Muscle layer of duodenum (tissue), 2 donors: ENCODE measurements around the gene PAX3.
A peak's percentile ranks its signal among the peaks of the same experiment; 100 is the strongest.

Experiments used
- H3K27ac ChIP-seq: one replicate; pipeline ENCODE4 v1.7.0; 2013; ENCODE audit warnings: mild to moderate bottlenecking, low read length
- H3K27me3 ChIP-seq: one replicate; pipeline ENCODE4 v1.7.0; 2013; ENCODE audit warnings: low read depth, mild to moderate bottlenecking, control low read depth, low read length
- H3K36me3 ChIP-seq, 2 donors: one replicate each; pipeline ENCODE4 v1.7.0; 2013; ENCODE audit warnings: low read length in 2 of 2, control low read depth in 1 of 2, mild to moderate bottlenecking in 1 of 2; ENCODE audit not compliant: insufficient read depth in 2 of 2, control insufficient read depth in 1 of 2
- H3K4me1 ChIP-seq, 2 donors: one replicate each; pipeline ENCODE4 v1.7.0; 2013; ENCODE audit warnings: low read length in 2 of 2, mild to moderate bottlenecking in 2 of 2, control low read depth in 1 of 2, moderate library complexity in 1 of 2; ENCODE audit not compliant: insufficient read depth in 2 of 2, control insufficient read depth in 1 of 2
- H3K4me3 ChIP-seq, 2 donors: one replicate each; pipeline ENCODE4 v1.7.0; 2013; ENCODE audit warnings: low read length in 2 of 2, low read depth in 1 of 2, mild to moderate bottlenecking in 1 of 2
- H3K9me3 ChIP-seq, 2 donors: one replicate each; pipeline ENCODE4 v1.7.0; 2013; ENCODE audit warnings: low read length in 2 of 2, control low read depth in 1 of 2, mild to moderate bottlenecking in 1 of 2; ENCODE audit not compliant: control insufficient read depth in 1 of 2
- donor health status: healthy.

The PAX3 gene

DNA sequence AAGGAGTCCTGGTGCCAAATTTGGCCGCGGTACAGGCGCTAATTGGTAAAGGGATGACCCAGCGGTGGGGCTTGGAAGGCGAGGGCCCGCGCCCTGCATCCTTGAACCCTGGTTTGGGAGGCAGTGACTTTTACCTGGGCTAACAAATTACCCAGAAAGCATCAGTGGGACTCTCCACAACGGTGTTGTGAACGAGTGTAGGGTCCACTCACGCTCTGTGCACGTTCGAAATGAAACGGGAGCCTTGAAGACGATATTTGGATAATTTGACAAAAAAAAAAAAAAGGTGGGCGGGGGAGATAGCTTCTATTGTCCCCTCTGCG lies 3.0 kb upstream of the PAX3 start:
- H3K27me3 ChIP-seq, result peaks cover 97% of the 10 kb centered on the region
- no peak overlapping the region for H3K4me3 ChIP-seq
- no peaks in the 10 kb centered on the region for H3K9me3 ChIP-seq
- no peak overlapping the region for H3K27ac ChIP-seq
- H3K4me1 ChIP-seq, result peaks cover 2 to 69% of the 10 kb centered on the region in 2 donors
- no peaks in the 10 kb centered on the region for H3K36me3 ChIP-seq

DNA sequence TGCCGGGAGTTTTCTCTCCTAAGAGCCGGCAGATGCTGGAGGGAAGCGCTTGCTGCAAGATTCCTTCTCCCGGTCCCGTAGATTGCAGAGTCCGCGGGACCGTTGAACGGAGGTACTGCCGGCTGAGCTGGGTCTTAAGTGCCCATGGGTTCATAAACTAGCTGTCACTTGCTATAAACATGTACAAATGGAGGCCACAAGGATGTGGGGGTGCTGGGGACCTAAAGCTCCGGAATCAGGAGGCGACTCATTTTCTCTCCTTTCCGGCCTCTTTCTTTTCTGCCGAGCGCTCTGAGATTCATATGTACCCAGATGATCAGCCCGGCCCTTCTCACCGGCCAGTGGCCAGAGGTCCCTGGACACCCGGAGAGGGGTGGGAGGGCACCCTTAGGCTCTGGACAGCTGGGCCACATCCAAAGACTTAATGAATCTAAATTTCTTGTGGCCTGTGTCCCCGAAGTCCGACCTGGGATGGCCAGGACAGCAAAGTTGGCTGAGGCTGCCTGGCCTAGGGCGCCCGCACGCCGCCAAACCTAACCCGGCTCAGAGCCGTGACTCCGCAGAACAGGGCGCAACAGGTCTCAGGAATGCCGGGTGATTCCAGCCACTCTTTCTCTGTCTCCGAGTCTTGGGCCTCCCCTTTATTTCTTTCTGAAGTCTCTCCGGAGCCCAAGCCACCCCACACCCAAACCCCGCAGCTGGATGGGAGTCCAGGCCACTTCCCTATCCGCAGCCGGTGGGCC lies 2.4 kb upstream of the PAX3 start:
- Histone ChIP-seq H3K36me3 (no peaks in the 10 kb centered on the region), H3K4me1 (peaks cover 0 to 69% of the 10 kb centered on the region in 2 donors), H3K27ac (no peak overlapping the region), H3K9me3 (no peaks in the 10 kb centered on the region), H3K27me3 (peaks cover 97% of the 10 kb centered on the region), H3K4me3 (no peak overlapping the region)

DNA sequence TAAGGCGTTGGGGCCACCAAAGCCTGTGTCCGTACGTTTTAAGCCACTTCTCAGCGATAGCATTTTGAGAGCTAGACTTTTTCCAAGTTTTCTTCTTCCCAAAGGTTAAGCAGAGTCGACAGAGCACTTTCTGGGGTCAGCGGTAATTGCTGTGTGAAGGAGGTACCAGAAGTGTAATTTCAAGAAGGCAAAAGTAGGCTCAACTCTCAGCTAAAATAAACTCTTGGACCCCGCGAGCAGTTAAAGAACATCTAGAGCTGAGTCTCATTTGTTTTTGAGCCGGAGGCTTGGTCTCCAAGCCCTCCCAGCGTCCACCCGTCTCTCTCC lies 1.9 kb upstream of the PAX3 start:
- no peaks in the 10 kb centered on the region for H3K9me3 ChIP-seq
- peaks cover 0 to 68% of the 10 kb centered on the region in 2 donors for H3K4me1 ChIP-seq
- H3K4me3 ChIP-seq, result no peak overlapping the region
- H3K27ac ChIP-seq, result no peak overlapping the region
- H3K27me3 ChIP-seq, result peaks cover 99% of the 10 kb centered on the region
- no peaks in the 10 kb centered on the region for H3K36me3 ChIP-seq

DNA sequence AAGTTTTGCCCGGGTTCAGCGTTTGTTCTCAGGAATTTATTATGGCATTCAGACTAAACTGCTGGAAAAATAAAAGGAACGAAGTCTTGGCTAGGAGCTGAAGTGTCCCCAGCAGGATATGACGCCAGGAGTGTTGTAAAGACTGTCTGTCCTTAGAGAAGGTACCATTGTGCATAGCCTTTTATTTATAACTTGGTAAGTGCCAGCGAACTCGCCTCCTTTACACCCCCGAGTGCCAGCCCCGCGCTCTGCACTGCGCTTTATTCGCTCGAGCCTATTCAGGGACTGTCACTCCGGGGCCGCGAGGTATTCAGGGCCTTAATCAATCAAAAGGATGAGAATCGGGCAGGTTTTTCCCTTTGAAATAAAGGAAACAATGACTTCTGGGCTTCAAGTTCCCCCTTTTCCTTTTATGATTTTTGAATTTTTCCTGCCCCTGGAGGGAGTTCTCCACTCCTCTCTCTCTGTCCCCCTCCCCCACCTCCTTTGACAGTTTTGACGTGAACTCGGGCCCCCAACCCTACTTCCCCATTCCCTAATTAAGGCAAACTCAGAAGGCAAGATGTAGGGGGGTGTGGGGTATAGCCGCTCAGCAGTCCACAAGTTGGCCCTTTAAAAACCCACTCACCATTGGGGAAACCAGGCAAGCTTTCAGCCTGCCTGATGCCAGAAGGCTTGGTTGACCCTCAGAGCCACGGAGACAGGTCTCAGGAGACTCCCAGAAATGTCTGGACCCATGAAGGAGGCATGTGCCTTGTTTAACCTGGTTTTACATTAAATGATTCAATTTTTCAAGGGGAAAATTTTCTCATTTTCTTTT lies 1.3 kb upstream of the PAX3 start:
- H3K9me3 ChIP-seq, result no peaks in the 10 kb centered on the region
- H3K4me3 ChIP-seq, result no peak overlapping the region
- no peaks in the 10 kb centered on the region for H3K36me3 ChIP-seq
- H3K27me3 ChIP-seq, result peaks cover 99% of the 10 kb centered on the region
- H3K27ac ChIP-seq, result no peak overlapping the region
- peaks cover 0 to 68% of the 10 kb centered on the region in 2 donors for H3K4me1 ChIP-seq

DNA sequence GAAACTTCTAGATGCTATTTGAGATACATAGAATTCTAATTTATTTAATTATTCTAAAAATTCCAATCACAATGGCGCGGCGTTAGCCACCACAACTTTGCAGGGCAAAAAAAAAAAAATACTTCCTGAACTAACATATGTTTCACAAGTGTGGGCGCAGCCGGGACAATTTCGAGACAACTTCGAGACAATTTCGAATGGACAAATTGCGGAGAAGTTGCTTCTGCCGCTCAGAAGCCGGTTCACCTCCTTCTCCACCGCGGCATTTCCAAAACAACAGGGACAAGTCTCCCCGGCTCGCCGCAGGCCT lies 842 bp downstream of the PAX3 start:
- Histone ChIP-seq H3K9me3 (no peaks in the 10 kb centered on the region), H3K4me1 (peaks cover 0 to 56% of the 10 kb centered on the region in 2 donors), H3K27me3 (peaks cover 97% of the 10 kb centered on the region), H3K27ac (no peak overlapping the region), H3K4me3 (peak overlapping the region in 1 of 2 donors; percentile 43), H3K36me3 (no peaks in the 10 kb centered on the region)

DNA sequence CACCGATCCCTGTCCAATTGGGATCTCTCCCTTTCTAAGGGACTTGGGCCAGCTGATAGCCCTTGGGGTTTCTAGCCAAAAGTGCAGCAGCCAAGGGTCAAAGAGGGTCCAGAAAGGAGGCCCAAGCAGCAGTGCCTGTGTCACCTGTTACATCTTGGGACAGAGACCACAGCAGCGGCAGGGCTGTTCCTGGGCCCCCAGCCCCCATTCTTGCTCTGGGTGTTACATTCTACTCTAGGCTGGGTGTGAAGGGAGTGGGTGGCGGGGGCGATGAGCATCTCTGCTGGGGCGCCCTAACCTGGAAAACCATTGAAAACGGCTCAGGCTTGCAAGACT lies 1.2 kb downstream of the PAX3 start:
- Histone ChIP-seq H3K4me3 (no peak overlapping the region), H3K9me3 (no peaks in the 10 kb centered on the region), H3K27me3 (peaks cover 97% of the 10 kb centered on the region), H3K36me3 (no peaks in the 10 kb centered on the region), H3K27ac (no peak overlapping the region), H3K4me1 (peaks cover 0 to 56% of the 10 kb centered on the region in 2 donors)

DNA sequence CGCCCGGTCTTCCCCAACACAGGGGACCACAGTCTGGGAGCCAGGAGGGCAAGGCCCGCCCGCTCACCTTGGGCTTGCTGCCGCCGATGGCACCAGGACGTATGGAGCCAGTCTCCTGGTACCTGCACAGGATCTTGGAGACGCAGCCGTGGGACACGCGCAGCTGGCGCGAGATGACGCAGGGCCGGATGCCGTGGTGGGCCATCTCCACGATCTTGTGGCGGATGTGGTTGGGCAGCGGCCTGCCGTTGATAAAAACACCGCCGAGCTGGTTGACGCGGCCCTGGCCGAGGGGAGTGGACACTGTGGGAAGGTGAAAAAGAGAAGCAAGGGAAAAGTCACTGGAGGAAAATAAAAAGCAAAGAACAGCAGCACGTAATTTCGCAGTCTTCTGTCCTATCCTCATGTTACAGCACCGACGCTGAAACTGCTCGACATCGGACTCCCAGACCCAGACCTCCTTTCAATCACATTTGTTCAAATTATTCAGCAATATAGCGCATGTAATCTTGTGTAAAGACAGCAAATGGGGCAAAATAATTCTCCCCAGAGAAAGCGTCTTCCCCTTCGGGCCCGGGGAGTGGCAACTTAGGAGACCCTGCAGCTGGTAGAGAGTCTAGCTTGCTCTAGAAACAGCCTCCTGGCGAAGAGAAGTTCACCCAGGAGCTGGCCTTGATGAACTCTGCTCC lies 1.7 kb downstream of the PAX3 start:
- Histone ChIP-seq H3K27me3 (peaks cover 97% of the 10 kb centered on the region), H3K9me3 (no peaks in the 10 kb centered on the region), H3K4me1 (peaks cover 0 to 52% of the 10 kb centered on the region in 2 donors), H3K27ac (no peak overlapping the region), H3K36me3 (no peaks in the 10 kb centered on the region), H3K4me3 (peak overlapping the region in 1 of 2 donors; percentile 33)

DNA sequence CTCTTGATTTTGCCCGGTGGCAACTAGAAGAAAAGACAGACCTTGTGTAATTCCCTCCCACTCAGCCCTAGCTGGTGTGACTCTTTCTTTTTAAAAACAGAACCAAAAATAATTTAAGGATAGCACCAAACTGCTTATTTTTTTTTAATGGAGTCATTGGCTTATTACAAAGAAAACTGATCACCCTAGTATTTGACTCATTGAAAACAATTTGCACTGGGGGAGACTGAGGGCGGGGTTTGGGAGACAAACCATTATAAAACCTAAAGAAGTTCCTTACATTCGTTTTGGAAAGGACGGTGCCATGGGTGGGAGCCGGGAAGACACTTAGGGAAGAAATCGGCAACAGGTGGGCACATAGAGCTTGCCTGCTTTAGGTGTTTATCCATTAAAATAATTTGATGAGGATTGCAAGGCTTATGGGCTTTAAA lies 2.5 kb downstream of the PAX3 start:
- H3K9me3 ChIP-seq, result no peaks in the 10 kb centered on the region
- H3K4me1 ChIP-seq, result peaks cover 0 to 51% of the 10 kb centered on the region in 2 donors
- peak overlapping the region in 1 of 2 donors; percentile 49 for H3K4me3 ChIP-seq
- no peak overlapping the region for H3K27ac ChIP-seq
- H3K27me3 ChIP-seq, result peaks cover 97% of the 10 kb centered on the region
- H3K36me3 ChIP-seq, result no peaks in the 10 kb centered on the region

DNA sequence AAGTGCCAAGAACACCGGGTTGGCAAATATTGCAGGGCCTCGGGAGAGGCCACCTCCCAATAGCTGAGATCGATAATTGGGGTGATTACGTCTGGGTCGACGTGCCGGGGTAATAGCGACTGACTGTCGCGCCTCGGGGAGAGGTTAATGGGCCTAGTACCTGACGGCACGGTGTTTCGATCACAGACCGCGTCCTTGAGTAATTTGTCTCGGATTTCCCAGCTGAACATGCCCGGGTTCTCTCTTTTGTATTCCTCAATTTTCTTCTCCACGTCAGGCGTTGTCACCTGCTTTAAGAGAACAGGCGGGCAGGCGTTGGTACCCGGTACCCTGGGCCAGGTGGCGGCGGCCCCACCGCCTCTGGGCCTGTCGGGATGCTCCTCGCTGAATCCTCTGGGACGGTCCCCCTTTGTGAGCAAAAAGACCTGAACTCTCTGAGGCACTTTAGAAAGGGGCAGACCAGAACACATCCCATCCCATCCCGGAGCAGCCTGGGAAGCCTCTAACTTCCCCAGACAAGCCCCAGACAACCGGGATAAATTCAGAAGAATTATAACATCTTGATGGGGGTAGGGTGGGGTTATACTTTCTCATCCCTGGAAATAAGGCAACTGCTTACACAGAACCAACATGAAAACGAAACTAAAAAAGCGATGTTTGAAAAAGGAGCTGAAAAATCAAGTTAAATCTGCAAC lies 3.3 kb downstream of the PAX3 start:
- H3K27ac ChIP-seq, result no peak overlapping the region
- H3K27me3 ChIP-seq, result peaks cover 96% of the 10 kb centered on the region
- no peaks in the 10 kb centered on the region for H3K36me3 ChIP-seq
- peaks cover 0 to 45% of the 10 kb centered on the region in 2 donors for H3K4me1 ChIP-seq
- H3K4me3 ChIP-seq, result peak overlapping the region; percentile 49 to 55
- no peaks in the 10 kb centered on the region for H3K9me3 ChIP-seq

DNA sequence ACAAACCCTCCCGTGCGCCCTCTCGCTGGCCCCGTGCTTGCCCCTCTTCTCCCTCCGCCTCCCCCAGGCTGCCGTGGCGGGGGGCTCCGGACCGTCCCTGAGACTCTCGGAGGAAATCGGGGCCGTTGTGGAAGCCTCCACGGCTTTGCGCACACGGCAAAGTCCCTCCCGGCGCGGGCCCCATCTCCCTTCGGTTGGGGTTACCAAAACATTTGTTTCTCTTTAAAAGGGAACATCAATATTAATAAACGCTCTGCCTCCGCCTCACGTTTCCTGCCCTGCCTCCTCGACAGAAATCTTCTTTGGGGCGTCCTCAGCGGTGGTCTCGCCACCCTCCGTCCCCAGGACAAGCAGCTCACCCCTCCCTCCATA lies 3.8 kb downstream of the PAX3 start:
- Histone ChIP-seq H3K36me3 (no peaks in the 10 kb centered on the region), H3K27me3 (peaks cover 96% of the 10 kb centered on the region), H3K4me3 (peak overlapping the region; percentile 49 to 55), H3K9me3 (no peaks in the 10 kb centered on the region), H3K27ac (no peak overlapping the region), H3K4me1 (peaks cover 0 to 45% of the 10 kb centered on the region in 2 donors)
